ENCODE data around the gene FARSB.
"Not testable (repeated sequence)": the region's sequence is repeated elsewhere in the genome, so short reads cannot be mapped to it uniquely, and the experiment has no call there.

FARSB gene

DNA sequence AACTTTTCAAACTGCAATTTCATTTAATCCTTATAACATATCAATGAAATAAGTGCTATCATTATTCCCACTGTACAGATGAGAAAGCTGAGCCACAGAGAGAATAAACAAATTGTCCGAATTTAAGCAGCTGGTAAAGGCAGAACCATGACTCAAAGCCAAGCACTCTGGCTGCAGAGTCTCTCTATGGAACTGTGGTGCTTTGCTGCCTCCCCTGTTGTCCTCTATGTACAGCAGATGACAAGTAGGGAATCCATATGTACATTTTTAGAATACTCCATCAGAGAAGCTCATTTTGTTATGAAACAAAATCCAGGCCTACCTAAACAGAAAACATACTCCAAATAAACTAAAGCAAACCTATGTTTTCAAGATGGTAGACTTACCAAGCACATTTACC, 45.1 kb downstream of the FARSB start:
- no peak overlapping the region for H3K27ac ChIP-seq
- DNase-seq (ENCODE audit: low read depth, low spot score): no peak

DNA sequence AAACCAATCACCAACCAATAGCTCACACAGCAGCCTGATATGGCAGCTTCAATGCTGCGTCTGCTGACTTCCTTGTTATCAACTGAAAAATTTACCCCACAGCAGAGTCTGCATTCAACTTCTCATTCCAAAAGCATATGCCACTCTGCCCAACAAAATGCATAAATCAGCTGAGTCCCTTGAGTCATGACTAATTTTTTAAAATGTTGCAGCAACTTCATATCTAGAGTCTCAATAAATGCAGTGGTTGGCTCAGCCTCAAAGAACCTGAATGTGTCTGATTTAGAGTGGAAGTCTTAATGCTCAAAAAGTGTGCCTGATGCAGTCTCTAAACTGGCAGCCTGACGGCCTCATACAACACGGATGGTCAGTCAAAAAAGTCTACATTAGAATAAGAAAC, 46.5 kb downstream of the FARSB start:
- no peak for DNase-seq (ENCODE audit: low read depth, low spot score)
- H3K27ac ChIP-seq: no peak overlapping the region

DNA sequence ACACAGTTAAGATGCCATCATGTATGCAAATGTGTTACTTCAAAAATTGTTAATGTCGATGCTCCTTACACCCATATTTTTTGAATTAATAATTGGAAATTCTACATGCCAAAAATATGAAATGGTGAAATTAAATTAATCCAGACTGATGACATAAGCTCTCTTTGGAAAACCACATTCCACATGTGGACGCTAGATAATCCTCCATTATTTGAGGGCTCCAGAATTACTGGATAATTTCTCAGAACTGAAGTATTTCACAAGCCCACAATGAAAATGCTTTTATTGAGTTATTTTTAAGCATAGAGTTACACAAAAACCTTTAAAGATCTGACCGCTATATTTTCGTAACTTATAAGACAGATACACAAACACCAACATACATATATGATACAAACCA, 47.8 kb downstream of the FARSB start:
- DNase-seq (ENCODE audit: low read depth, low spot score): no peak
- no peak overlapping the region for H3K27ac ChIP-seq

DNA sequence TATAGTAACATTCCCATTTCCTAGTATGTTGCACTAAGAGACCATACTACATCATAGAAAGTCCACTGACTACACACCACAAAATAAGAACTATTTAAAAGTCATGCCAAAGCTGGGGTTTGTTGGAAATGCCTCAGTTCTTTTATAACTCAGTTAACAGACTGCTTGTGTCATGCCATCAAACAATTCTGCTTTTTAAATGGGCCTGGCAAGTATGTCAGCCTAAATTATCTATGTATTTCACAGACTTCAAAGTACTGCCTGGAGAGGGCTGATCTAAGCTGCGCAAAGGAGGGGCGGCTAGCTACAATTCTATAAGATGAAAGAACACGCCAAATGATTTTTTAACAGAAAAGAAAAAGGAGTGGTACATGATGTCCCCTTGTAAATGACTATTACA, 49.6 kb downstream of the FARSB start:
- no peak for DNase-seq (ENCODE audit: low read depth, low spot score)
- no peak overlapping the region for H3K27ac ChIP-seq

DNA sequence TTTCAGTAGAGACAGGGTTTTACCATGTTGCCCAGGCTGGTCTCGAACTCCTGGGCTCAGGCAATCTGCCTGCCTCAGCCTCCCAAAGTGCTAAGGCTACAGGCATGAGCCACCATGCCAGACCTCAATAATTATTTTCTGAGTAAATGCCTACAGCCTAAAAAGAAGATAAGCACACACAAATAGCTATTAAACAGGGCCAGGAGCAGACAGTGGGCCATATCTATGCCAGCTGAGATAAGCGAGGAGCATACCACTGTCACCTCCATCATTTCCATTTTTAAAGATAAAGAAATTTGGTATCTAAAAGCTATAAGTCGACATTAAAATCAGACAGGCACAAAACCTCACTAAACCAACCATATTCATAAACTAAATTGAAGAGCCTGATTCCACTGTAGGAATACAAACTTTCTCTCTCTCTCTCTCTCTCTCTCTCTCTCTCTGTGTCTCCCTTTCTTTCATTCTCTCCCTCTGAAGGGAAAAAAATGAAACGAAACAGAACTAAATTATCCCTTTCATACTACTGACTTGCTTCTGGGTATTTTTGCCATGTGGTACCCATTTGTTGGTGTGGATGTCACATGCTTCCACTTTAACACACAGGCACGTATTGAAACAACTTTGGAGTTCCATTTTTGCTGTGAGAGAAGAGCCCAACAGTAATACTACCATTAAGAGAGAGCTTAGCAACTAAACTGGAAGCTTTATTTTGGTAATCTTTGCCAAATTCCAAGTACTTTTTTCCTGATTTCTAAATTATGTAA, 51.0 kb downstream of the FARSB start:
- no peak overlapping the region for H3K27ac ChIP-seq
- no peak for DNase-seq (ENCODE audit: low read depth, low spot score)

DNA sequence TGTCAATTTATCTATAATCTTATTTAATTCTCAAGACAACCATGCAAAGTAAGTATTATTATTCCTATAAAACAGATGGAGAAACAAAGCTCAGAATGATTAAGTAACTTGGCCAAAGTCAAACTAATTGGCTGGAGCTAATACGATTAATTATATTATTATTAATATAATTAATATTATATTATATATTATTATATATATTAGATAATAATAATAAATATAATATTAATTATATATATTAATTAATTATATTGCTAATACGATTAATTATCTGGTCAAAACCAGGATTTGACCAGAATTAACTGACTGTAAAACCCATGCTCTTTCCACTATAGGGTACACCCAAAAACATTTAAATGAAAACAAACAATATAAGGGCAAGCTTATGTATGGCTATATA, 52.4 kb downstream of the FARSB start:
- DNase-seq (ENCODE audit: low read depth, low spot score): no peak

DNA sequence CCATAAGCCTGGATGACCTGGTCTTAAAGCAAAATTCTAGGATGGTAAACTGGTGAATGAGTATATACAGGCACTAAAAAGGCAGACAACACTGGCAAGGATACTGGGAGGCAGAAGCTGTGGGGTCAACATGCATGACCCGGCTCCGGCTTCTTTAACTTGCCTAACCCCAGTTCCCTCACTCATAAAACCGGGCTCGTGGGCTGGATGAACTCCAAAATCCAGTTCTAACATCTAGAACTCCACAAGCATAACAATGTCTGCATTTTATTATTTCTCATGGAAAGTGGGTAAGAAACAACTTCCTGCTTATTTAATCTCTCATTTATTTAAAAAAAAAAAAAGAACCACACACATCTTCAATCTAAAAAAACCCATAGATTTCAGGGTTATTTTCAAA, 57.3 kb downstream of the FARSB start:
- no peak overlapping the region for H3K27ac ChIP-seq
- DNase-seq (ENCODE audit: low read depth, low spot score): no peak

More for the DNA sequence above, 52.4 kb downstream of the FARSB start:
- H3K27ac ChIP-seq: no peak overlapping the region

DNA sequence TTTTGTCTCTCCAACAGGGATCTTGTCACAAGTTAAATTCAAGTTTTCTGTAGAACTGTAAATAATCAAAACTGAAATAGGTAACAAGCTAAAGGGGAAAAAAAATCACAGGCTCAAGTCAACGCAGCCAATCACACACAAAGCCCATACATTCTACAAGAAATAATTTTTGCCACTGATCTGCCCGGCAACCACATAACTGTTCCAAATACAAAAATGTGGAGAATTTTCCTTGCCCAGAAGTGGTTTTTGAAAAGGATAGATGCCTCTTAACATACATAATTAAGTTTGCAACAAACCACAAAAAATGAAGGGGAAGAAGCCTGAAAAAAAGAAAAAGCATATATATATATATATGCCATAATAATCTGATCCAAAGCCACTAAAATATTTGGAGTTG, 60.3 kb downstream of the FARSB start:
- DNase-seq (ENCODE audit: low read depth, low spot score): no peak

DNA sequence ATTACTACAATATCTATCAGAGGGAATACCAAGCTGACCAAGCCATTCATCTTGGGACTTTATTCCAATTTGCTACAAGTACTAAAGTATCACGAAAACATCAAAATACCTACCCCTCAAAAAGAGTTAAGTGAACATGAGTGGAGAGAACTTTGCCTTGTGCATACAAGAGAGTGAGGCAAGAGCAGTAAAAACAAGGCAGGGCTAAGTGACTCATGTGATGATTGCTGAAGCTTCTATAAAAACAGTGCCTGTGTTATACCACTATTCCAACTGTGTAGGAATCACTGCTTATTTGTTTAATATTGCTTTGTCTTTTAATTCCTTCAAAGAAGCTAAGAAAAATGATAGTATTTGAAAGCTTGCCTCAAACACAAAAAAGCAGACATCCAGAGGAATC, 61.2 kb downstream of the FARSB start:
- no peak overlapping the region for H3K27ac ChIP-seq
- peak; percentile 20 for DNase-seq (ENCODE audit: low read depth, low spot score)

More for the DNA sequence above, 60.3 kb downstream of the FARSB start:
- H3K27ac ChIP-seq: no peak overlapping the region

DNA sequence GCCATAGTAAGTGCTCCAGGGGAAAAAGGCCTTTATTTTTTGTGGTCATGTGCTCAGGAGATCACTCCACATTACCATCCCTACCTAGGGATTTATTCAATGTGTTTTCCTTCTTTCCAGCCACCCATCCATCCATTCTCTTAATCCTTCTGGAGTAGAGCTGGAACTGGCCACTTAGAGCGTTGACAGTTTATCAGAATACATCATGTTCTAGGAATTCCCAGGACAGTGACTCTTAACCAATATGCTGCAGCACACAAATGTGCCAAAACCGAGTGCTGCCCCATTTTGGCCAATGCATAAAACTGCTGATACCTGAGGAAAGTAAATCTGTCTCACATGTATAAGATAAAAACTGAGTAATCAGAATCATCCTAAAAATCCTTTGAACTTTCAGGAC, 63.7 kb downstream of the FARSB start:
- H3K27ac ChIP-seq: no peak overlapping the region
- no peak for DNase-seq (ENCODE audit: low read depth, low spot score)

DNA sequence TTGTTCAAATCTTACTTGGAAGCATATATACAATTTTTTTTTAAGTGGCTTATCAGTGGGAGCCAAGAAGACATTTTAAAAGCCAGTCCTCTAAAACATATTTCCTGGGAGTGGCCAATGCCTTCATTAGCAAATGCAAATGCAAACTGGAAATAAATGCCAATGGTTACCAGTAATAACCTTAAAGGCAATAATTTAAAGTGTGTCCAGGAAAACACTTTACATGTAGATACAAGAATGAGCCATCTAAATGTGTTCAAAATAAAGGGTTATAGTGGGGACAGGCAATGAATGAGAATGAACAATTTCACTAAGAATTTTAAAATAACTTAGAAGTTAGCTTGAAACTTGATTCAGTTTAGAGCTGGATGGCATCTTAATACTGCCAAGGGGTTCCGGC, 64.2 kb downstream of the FARSB start:
- no peak for DNase-seq (ENCODE audit: low read depth, low spot score)
- H3K27ac ChIP-seq: no peak overlapping the region

DNA sequence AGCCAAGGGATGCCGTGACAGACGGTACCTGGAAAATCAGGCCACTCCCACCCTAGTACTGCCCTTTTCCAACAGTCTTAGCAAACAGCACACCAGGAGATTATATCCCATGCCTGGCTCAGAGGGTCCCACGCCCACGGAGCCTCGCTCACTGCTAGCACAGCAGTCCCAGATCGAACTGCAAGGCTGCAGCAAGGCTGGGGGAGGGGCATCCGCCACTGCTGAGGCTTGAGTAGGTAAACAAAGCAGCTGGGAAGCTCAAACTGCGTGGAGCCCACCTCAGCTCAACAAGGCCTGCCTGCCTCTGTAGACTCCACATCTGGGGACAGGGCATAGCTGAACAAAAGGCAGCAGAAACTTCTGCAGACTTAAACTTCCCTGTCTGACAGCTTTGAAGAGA, 71.3 kb downstream of the FARSB start:
- H3K27ac ChIP-seq; DNase-seq (ENCODE audit: low read depth, low spot score): not testable (repeated sequence)

DNA sequence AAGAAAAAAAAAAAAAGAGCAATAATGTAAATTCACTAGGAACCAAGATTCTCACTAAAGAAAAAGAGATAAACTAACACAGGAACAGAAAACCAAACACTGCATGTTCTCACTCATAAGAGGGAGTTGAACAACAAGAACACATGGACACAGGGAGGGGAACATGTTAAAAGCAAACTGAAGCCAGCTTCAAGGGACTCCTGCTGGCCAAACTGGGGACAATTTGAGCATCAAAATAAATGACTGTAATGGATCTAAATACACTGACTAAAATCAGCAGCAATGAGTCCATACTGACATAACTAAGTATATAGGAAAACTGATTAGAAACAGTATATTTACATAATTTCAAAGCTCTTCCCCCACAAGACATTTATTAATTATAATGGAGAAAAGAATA, 73.0 kb downstream of the FARSB start:
- DNase-seq (ENCODE audit: low read depth, low spot score): no peak
- no peak overlapping the region for H3K27ac ChIP-seq

DNA sequence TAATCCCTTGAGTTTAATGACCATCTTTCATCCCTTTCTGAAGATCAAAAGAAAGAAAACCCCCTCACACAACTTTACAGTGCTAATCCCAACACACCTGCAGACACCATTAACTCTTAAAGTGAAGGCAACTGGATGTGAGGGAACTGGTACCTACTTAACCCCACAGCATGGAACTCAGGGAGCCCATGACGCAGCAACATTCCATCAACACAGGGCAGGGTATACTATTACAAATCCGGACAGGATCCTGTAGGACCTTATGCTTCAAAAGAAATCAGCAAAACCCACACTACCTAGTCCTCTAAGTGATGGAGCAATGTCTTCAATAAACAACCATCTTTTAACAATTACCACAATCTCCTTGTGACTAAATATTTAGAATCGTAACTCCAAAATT, 78.6 kb downstream of the FARSB start:
- H3K27ac ChIP-seq: no peak overlapping the region
- DNase-seq (ENCODE audit: low read depth, low spot score): no peak

DNA sequence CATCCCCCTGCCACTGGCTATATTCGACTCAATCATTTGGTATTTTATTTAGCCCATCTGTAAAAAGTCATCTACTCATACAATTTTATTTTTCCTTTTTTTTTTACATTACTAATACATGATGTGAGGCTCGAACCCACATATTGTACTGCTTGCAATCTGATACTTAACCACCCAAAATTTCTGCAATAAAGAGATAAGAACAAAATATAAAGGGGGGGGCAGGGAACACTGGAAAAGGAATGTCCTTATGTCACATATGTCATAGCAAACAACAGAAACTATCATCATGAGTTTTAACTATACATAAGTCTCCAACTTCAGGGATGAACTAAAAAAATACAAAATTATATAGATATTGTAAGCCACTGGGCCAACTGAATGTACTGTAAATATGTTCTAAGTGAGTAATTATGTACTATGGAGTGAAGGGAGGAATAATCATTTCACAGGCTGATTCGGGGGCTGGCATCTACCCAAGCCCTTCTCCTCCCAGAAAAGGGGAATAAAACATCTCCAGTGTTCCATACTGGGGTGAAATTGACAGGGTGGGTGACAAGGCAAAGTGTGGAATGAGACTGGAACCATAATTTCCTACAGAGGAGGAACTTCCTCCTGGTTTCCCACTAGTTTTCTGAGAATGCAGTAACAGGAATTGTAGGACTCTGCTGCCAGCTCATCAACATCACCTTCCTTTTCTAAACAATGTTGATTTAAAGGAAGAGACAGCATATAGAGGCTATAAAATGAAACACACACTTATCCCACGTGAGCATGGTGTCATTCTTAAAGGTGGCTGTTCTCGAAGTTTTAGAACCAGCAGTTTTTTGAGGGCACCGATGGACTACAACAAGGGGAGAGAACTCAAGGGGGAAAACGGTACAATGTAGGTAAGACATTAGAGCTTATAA, 79.5 kb downstream of the FARSB start:
- H3K27ac ChIP-seq: no peak overlapping the region
- DNase-seq (ENCODE audit: low read depth, low spot score): no peak

DNA sequence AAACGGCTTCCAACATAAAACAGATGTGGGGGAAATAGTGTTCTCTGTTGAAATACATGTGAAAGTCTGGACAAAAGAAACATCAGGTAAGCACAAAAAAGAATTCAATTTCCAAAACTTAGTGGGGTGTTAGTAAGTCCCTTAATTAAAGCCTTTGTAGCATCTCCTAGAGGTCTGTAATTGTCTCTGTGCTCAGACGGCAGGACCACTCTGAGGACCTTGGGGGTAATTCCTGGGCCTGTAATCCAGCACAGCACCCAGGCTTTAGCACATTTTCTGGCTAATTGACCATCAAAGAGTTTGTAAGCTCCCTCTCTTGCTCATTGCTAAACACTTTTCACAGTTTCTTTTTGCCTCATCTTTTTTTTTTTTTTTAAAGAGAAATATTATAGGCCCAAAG, 80.3 kb downstream of the FARSB start:
- DNase-seq (ENCODE audit: low read depth, low spot score): no peak
- no peak overlapping the region for H3K27ac ChIP-seq

DNA sequence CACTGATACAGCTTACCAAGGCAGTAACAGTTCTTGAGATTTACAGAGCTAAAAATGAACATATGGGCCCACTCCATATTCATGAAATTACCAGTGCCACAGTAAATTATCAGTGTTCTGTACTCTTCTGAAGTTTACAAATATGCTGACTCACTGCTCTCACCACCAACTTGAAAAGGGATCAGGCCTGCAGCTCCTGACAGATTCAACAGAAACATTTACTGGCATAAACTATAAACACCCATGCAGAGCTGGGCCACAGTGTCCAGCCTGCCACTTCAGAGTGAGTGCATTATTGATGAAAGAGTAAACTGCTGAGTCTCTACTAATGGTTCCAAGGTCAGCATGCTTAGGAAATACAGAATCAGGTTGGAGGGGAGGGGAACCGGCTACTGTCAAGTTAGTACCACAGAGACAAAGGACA, 83.1 kb downstream of the FARSB start:
- DNase-seq (ENCODE audit: low read depth, low spot score): no peak
- H3K27ac ChIP-seq: peak overlapping the region; percentile 36

DNA sequence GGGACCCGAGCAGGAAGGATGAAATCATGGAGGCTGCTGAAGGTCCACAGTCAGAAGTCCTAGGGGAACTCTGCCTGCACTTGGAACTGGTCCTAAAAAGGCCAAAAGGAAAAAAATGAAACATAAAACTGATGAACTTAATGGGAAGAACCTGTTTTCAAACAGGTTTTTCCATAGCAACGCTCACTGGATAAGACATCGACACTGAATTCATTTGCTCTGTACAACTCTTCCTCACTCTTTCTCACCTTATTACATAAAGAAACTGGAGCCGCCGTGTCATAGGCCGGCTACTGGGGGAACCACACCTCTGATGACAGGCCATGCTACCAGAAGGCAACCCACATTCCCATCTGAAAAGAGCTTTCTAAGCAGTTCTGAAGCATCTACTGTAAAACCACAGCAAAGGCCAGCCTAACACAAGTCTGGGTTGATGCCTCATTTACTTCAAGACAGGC, 83.6 kb downstream of the FARSB start:
- peak; percentile 55 for DNase-seq (ENCODE audit: low read depth, low spot score)
- peak overlapping the region; percentile 36 for H3K27ac ChIP-seq

DNA sequence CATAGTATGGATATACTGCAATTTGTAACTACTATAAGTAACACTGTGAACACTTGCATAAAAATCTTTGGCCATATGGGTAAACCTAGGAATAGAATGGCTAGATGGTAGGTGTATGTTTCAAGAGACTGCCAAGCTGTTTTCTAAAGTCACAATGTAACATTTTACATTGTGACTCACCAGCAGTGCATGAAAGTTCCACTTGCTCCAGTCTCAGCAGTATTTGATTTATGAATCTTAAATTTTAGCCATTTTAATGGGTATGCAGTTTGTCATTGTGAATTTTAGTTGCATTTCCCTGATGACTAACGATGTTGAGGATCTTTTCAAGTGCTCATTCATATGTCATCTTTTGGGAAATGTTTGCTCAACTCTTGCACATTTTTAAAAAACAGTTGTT, 86.1 kb downstream of the FARSB start:
- H3K27ac ChIP-seq: no peak overlapping the region
- DNase-seq (ENCODE audit: low read depth, low spot score): no peak

DNA sequence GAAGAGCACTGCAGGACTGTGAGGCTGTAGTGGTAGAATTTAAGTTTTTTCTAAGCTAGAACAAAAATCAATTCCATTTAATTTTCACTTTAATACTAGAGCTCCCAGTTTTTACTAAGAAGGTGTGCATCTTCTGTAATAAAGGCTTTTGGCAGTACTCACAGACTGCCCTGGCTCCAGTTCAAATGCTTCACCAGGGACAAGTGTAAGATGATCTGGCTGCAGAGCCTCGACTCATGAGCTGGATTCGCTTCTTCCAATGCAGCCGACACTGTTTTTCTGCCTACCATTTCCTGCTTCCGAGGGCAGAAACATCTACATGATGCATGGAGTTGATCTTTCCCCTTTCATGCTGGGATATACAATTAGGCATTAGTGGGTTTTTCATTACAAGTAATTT, 87.0 kb downstream of the FARSB start:
- no peak for DNase-seq (ENCODE audit: low read depth, low spot score)
- H3K27ac ChIP-seq: no peak overlapping the region

DNA sequence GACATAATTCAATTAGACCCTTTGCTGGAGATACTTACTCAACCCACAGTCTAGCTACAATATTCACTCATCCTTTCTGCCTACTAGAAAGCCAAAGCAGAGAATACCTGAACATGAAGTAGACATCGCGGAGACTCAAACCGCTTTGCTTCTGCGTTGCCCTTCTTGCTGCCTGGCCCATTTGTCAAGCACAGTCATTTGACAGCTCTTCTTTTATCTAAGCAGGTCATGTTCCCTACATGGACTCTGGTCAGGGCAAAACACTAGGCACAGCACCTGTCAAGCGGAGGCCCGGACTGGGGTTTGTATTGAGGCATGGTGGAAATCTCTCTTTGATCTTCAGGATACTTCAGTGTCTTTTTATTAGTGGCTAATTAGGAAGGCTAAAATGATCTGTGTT, 89.7 kb downstream of the FARSB start:
- no peak overlapping the region for H3K27ac ChIP-seq
- DNase-seq (ENCODE audit: low read depth, low spot score): no peak
